Mesendoderm (in vitro differentiated cells): ENCODE measurements around the gene MAST2.

Experiments used
- DNase-seq: peaks from one replicate; pipeline ENCODE4 v3.0.0; 2013
- H2AK5ac ChIP-seq: 2 replicates; pipeline ENCODE4 v1.6.1; 2013; ENCODE audit warnings: low read length, inconsistent platforms
- H2BK120ac ChIP-seq: 2 replicates; pipeline ENCODE4 v1.6.1; 2013; ENCODE audit warnings: low read depth, mild to moderate bottlenecking, low read length, moderate library complexity, mixed read lengths
- H2BK15ac ChIP-seq: replicated peaks from 2 replicates; pipeline ENCODE4 v1.6.1; 2013; ENCODE audit warnings: low read depth, mild to moderate bottlenecking, moderate library complexity
- H2BK5ac ChIP-seq: 2 replicates; pipeline ENCODE4 v1.6.1; 2013; ENCODE audit warnings: low read length, inconsistent platforms
- H3K18ac ChIP-seq: 2 replicates; pipeline ENCODE4 v1.6.1; 2013; ENCODE audit warnings: mild to moderate bottlenecking, low read length, mixed read lengths
- H3K23ac ChIP-seq: one replicate; pipeline ENCODE4 v1.6.1; 2013; ENCODE audit warnings: low read length
- H3K27ac ChIP-seq: 2 replicates; pipeline ENCODE4 v1.5.1; 2013; ENCODE audit warnings: low read depth, mild to moderate bottlenecking, inconsistent platforms, low read length, moderate library complexity
- H3K27me3 ChIP-seq: 2 replicates; pipeline ENCODE4 v1.6.1; 2013; ENCODE audit warnings: low read length, control low read depth, mild to moderate bottlenecking, inconsistent platforms; ENCODE audit not compliant: insufficient read depth, poor library complexity
- H3K36me3 ChIP-seq: 2 replicates; pipeline ENCODE4 v1.6.1; 2013; ENCODE audit warnings: low read length, inconsistent platforms; ENCODE audit not compliant: control insufficient read depth, insufficient read depth
- H3K4ac ChIP-seq: one replicate; pipeline ENCODE4 v1.6.1; 2013; ENCODE audit warnings: low read depth, mild to moderate bottlenecking, low read length, moderate library complexity
- H3K4me1 ChIP-seq: 2 replicates; pipeline ENCODE4 v1.6.1; 2013; ENCODE audit warnings: low read depth, low read length, inconsistent platforms; ENCODE audit not compliant: control insufficient read depth
- H3K4me2 ChIP-seq: 2 replicates; pipeline ENCODE4 v1.6.1; 2013; ENCODE audit warnings: low read length
- H3K4me3 ChIP-seq: 2 replicates; pipeline ENCODE4 v1.5.1; 2013; ENCODE audit warnings: mild to moderate bottlenecking, low read length
- H3K56ac ChIP-seq: one replicate; pipeline ENCODE4 v1.6.1; 2013; ENCODE audit warnings: low read length
- H3K79me1 ChIP-seq: 2 replicates; pipeline ENCODE4 v1.6.1; 2013; ENCODE audit warnings: low read length, inconsistent platforms
- H3K79me2 ChIP-seq: 2 replicates; pipeline ENCODE4 v1.6.1; 2013; ENCODE audit warnings: mild to moderate bottlenecking, low read length; ENCODE audit not compliant: control insufficient read depth, insufficient read depth
- H3K9ac ChIP-seq: 2 replicates; pipeline ENCODE4 v1.6.1; 2013; ENCODE audit warnings: low read length, inconsistent platforms
- H4K5ac ChIP-seq: one replicate; pipeline ENCODE4 v1.6.1; 2013; ENCODE audit warnings: low read length
- H4K8ac ChIP-seq: one replicate; pipeline ENCODE4 v1.6.1; 2013; ENCODE audit warnings: low read depth, mild to moderate bottlenecking, control low read depth, low read length, moderate library complexity
- WGBS: extraction: QIAGEN DNeasy Blood & Tissue Kit; methylation state at CpG from one replicate; pipeline ENCODE4 v1.1.7; 2013; ENCODE audit warnings: low lambda C conversion rate, missing lambda C conversion rate; ENCODE audit not compliant: insufficient coverage; ENCODE audit errors: extremely low coverage; 5-methylcytosine and 5-hydroxymethylcytosine counted together

MAST2 gene

DNA sequence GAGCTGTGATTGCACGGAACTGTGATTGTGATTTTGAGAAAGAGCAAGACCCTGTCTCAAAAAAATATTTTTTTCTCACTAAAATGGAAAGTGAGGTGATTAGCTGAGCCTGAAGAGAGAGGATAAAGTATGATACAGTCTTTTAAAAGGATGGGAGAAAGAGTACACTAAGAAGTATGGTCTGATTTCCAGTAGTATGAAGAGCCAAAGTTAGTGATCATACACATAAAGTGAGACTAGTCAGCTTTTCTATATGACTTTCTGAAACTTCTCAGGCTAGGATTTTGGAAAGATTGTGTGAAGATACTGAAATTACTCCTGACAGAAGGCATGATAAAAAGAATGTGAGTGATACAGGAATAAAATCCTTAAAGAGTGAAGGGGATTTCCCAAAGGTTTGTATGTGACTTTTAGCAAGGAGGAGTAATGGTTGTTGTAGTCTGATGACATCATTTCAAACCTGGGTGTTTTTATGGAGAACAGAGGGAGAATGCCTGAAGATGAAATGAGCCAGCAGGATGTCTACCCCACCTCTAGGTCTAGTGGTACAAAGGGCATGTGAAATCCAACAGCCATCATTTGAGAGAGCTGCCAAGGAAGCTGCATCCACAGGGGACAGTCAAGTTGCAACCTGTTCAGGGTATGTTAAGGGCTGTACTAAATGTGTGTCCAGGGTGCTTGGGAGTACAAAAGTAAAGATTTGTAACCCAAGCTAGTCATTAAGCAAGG lies 171.3 kb downstream of the MAST2 start:
- WGBS, result no CpG with 5 or more reads among the region's 1 CpG
- no peaks in the 10 kb centered on the region for H3K36me3 ChIP-seq
- H3K23ac ChIP-seq, result no peak overlapping the region
- H3K27me3 ChIP-seq, result no peaks in the 10 kb centered on the region
- no peaks in the 10 kb centered on the region for H3K79me2 ChIP-seq
- no peak overlapping the region for H3K4ac ChIP-seq
- H3K27ac ChIP-seq, result no peak overlapping the region
- no peaks in the 10 kb centered on the region for H3K79me1 ChIP-seq
- H2AK5ac ChIP-seq, result no peak overlapping the region
- no peak overlapping the region for H4K8ac ChIP-seq
- peaks cover 2% of the 10 kb centered on the region for H3K4me1 ChIP-seq
- H2BK120ac ChIP-seq, result no peak overlapping the region
- no peak overlapping the region for H3K9ac ChIP-seq
- no peak overlapping the region for H4K5ac ChIP-seq
- H2BK15ac ChIP-seq, result no peak overlapping the region
- no peak overlapping the region for H2BK5ac ChIP-seq
- H3K56ac ChIP-seq, result no peak overlapping the region
- no peak for DNase-seq
- no peak overlapping the region for H3K4me2 ChIP-seq
- no peak overlapping the region for H3K18ac ChIP-seq
- H3K4me3 ChIP-seq, result no peak overlapping the region

- DNase-seq, result no peak
- Histone ChIP-seq H3K27me3 (no peaks in the 10 kb centered on the region), H3K79me2 (no peaks in the 10 kb centered on the region), H3K9ac (no peak overlapping the region), H2BK120ac (no peak overlapping the region), H3K4ac (no peak overlapping the region), H3K4me1 (no peaks in the 10 kb centered on the region), H2AK5ac (no peak overlapping the region), H3K79me1 (no peaks in the 10 kb centered on the region), H3K4me3 (no peak overlapping the region), H3K23ac (no peak overlapping the region), H3K4me2 (no peak overlapping the region), H3K18ac (no peak overlapping the region), H2BK15ac (no peak overlapping the region), H3K56ac (no peak overlapping the region), H4K8ac (no peak overlapping the region), H4K5ac (no peak overlapping the region), H3K36me3 (no peaks in the 10 kb centered on the region), H2BK5ac (no peak overlapping the region), H3K27ac (no peak overlapping the region)
- WGBS, result 100% methylated on average over 1 of the region's 3 CpGs
Observed at GRCh38 chr1:45976623-45977022, 173.2 kb downstream of the MAST2 start.

GRCh38 chr1:45979074-45979777 lies 175.8 kb downstream of the MAST2 start:
- Histone ChIP-seq H3K23ac (no peak overlapping the region), H3K27me3 (no peaks in the 10 kb centered on the region), H2AK5ac (no peak overlapping the region), H3K4me2 (no peak overlapping the region), H3K9ac (no peak overlapping the region), H3K79me2 (no peaks in the 10 kb centered on the region), H2BK120ac (no peak overlapping the region), H3K18ac (no peak overlapping the region), H3K79me1 (no peaks in the 10 kb centered on the region), H3K56ac (no peak overlapping the region), H2BK5ac (no peak overlapping the region), H3K4me3 (no peak overlapping the region), H3K4me1 (no peaks in the 10 kb centered on the region), H3K36me3 (no peaks in the 10 kb centered on the region), H2BK15ac (no peak overlapping the region), H3K27ac (no peak overlapping the region), H3K4ac (no peak overlapping the region), H4K5ac (no peak overlapping the region), H4K8ac (no peak overlapping the region)
- WGBS, result no CpG with 5 or more reads among the region's 2 CpGs
- DNase-seq, result no peak

DNA sequence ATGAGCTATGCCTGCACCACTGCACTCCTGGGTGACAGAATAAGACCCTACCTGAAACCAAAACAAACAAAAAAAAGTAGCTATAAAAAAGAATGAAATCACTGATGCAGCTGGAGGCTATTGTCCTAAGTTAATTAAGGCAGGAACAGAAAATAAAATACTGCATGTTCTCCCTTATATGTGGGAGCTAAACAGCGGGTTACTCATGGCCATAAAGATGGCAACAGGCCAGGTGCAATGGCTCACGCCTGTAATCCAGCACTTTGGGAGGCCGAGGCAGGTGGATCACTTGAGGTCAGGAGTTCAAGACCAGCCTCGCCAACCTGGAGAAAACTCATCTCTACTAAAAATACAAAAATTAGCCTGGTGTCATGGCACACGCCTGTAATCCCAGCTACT lies 176.4 kb downstream of the MAST2 start:
- Histone ChIP-seq H3K56ac (no peak overlapping the region), H3K4me2 (no peak overlapping the region), H2AK5ac (no peak overlapping the region), H3K79me1 (no peaks in the 10 kb centered on the region), H3K36me3 (no peaks in the 10 kb centered on the region), H2BK5ac (no peak overlapping the region), H3K4me1 (no peaks in the 10 kb centered on the region), H3K23ac (no peak overlapping the region), H3K18ac (no peak overlapping the region), H3K4ac (no peak overlapping the region), H3K79me2 (no peaks in the 10 kb centered on the region), H3K9ac (no peak overlapping the region), H3K4me3 (no peak overlapping the region), H3K27ac (no peak overlapping the region), H2BK15ac (no peak overlapping the region), H4K5ac (no peak overlapping the region), H4K8ac (no peak overlapping the region), H3K27me3 (no peaks in the 10 kb centered on the region), H2BK120ac (no peak overlapping the region)
- no peak for DNase-seq
- no CpG with 5 or more reads among the region's 5 CpGs for WGBS

DNA sequence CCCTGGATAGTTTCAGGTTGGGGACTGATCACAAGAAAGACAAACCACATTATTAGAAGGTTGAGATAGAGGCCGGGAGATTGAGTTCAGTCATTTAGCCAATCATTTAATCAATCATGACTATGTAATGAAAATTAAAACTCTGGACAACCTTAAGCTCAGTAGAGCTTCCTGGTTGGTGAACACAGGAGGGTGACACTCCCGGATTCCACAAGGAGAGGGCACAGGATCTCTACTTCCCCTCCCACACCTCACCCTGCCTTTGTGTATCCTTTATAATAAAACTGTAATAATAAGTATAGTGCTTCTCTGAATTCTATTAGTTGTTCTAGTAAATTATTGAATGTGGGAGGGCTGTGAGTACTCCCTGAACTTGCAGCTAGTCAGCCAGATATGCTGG lies 178.9 kb downstream of the MAST2 start:
- no peak overlapping the region for H3K4ac ChIP-seq
- H3K56ac ChIP-seq, result no peak overlapping the region
- H4K5ac ChIP-seq, result no peak overlapping the region
- H3K18ac ChIP-seq, result no peak overlapping the region
- no peak overlapping the region for H3K4me2 ChIP-seq
- H3K4me3 ChIP-seq, result no peak overlapping the region
- H2AK5ac ChIP-seq, result no peak overlapping the region
- no peak overlapping the region for H3K9ac ChIP-seq
- WGBS, result no CpG with 5 or more reads among the region's 2 CpGs
- no peak for DNase-seq
- H3K79me2 ChIP-seq, result no peaks in the 10 kb centered on the region
- no peak overlapping the region for H3K23ac ChIP-seq
- no peak overlapping the region for H2BK15ac ChIP-seq
- no peak overlapping the region for H2BK120ac ChIP-seq
- no peaks in the 10 kb centered on the region for H3K27me3 ChIP-seq
- no peak overlapping the region for H3K27ac ChIP-seq
- no peaks in the 10 kb centered on the region for H3K4me1 ChIP-seq
- H2BK5ac ChIP-seq, result no peak overlapping the region
- no peaks in the 10 kb centered on the region for H3K79me1 ChIP-seq
- H4K8ac ChIP-seq, result no peak overlapping the region
- no peaks in the 10 kb centered on the region for H3K36me3 ChIP-seq

- Histone ChIP-seq H3K18ac (no peak overlapping the region), H3K27me3 (no peaks in the 10 kb centered on the region), H2BK120ac (no peak overlapping the region), H3K36me3 (no peaks in the 10 kb centered on the region), H3K9ac (no peak overlapping the region), H3K27ac (no peak overlapping the region), H2BK5ac (no peak overlapping the region), H4K8ac (no peak overlapping the region), H4K5ac (no peak overlapping the region), H3K56ac (no peak overlapping the region), H2AK5ac (no peak overlapping the region), H3K4me3 (no peak overlapping the region), H3K4me2 (no peak overlapping the region), H3K79me1 (no peaks in the 10 kb centered on the region), H3K23ac (no peak overlapping the region), H3K4ac (no peak overlapping the region), H2BK15ac (no peak overlapping the region), H3K4me1 (no peaks in the 10 kb centered on the region), H3K79me2 (no peaks in the 10 kb centered on the region)
- DNase-seq, result no peak
Observed at GRCh38 chr1:45983967-45984366, 180.6 kb downstream of the MAST2 start.
